ENCODE measurements around the gene DAD1.

DAD1 gene

DNA sequence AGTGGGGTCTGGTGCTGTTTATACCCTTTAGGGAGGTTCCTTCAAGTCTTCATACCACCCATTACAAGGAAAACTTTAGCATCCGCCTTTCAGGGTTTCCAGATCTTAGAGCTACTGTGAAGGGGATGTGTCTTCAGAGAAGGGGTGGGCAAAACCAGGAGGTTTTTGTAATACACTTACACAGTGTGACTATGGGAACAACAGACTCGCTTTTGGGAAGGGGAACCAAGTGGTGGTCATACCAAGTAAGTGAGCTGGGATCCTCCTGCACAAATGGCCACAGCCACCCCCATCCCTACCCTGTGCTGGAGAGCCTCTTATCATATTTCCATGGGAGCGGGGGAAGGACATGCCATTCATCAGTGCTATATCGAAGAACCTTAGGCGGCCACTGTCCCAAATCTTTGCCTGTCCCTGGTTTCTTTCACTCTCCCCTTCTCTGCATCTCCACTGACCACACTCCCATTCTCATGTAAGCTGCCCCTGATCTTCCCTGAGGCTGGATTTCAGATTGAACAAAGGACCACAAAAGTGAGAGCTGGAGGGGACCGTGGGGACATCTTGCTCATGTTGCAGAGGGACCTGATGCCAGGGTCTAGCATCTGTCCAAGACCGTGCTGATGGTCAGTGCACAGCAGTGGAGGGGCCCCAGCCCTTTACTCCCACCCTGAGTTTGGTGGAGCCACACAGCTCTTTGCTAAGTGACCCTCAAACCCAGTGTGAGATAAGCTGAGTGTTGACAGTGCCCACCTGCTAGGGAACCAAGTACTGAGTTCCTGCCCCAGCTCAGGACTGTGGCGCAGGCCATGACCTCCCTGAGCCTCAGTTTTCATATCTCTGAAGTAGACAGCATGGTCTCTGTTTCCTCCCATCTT, 51.4 kb downstream of the DAD1 start:
- Histone ChIP-seq H3K27ac (peak overlapping the region; percentile 46 to 53), H3K36me3 (no peaks in the 10 kb centered on the region), H3K4me1 (peaks cover 0 to 27% (median 22%) of the 10 kb centered on the region in 4 donors), H3K4me3 (no peak overlapping the region), H3K27me3 (no peaks in the 10 kb centered on the region), H3K9me3 (no peaks in the 10 kb centered on the region)
- intact Hi-C loops (cut with DNase I; ENCODE audit: low total_unique reads) = no loop called here
- no peak for DNase-seq
- TF ChIP-seq, protein P1, sequence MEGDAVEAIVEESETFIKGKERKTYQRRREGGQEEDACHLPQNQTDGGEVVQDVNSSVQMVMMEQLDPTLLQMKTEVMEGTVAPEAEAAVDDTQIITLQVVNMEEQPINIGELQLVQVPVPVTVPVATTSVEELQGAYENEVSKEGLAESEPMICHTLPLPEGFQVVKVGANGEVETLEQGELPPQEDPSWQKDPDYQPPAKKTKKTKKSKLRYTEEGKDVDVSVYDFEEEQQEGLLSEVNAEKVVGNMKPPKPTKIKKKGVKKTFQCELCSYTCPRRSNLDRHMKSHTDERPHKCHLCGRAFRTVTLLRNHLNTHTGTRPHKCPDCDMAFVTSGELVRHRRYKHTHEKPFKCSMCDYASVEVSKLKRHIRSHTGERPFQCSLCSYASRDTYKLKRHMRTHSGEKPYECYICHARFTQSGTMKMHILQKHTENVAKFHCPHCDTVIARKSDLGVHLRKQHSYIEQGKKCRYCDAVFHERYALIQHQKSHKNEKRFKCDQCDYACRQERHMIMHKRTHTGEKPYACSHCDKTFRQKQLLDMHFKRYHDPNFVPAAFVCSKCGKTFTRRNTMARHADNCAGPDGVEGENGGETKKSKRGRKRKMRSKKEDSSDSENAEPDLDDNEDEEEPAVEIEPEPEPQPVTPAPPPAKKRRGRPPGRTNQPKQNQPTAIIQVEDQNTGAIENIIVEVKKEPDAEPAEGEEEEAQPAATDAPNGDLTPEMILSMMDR (IDR thresholded peaks at IDR 0.05) = no peak

DNA sequence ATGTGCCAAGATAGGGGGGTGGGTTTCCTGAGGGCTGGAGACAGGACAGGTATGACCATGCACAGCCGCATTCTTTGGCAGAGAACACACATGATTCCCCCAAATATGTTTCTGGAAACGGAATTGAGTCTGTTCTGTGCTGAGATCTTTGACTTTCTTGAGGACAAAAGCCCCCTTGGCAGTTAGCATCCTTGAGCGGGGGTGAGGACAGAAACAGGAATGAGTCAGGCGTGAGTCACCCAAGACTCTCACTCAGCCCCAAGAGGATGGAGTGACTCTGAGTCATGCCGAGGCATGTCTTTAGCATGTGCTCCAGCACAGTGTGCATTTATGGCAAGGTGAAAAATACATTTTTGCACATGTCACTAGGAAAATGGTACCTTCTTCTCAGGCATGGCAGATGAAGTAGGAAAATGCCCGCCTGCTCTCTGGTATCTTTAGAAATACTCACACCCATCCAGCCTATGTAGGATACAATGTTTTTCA, 52.1 kb downstream of the DAD1 start:
- Histone ChIP-seq H3K9me3 (no peaks in the 10 kb centered on the region), H3K36me3 (no peaks in the 10 kb centered on the region), H3K4me3 (no peak overlapping the region), H3K4me1 (peaks cover 0 to 35% (median 25%) of the 10 kb centered on the region in 4 donors), H3K27ac (peak overlapping the region; percentile 46 to 53), H3K27me3 (no peaks in the 10 kb centered on the region)
- TF ChIP-seq, protein P1 (IDR thresholded peaks at IDR 0.05) = no peak
- intact Hi-C loops (cut with DNase I; ENCODE audit: low total_unique reads) = no loop called here
- DNase-seq = peak; percentile 87 to 88

- H3K27me3 ChIP-seq = no peaks in the 10 kb centered on the region
- peak overlapping the region; percentile 46 to 53 for H3K27ac ChIP-seq
- no peaks in the 10 kb centered on the region for H3K9me3 ChIP-seq
- no peaks in the 10 kb centered on the region for H3K36me3 ChIP-seq
- H3K4me3 ChIP-seq = no peak overlapping the region
- DNase-seq = no peak
- intact Hi-C loops (cut with DNase I; ENCODE audit: low total_unique reads) = no loop called here
- TF ChIP-seq, protein P1 (IDR thresholded peaks at IDR 0.05) = no peak
- H3K4me1 ChIP-seq = peaks cover 0 to 37% (median 25%) of the 10 kb centered on the region in 4 donors
Observed at GRCh38 chr14:22535916-22536315, 53.1 kb downstream of the DAD1 start.

DNA sequence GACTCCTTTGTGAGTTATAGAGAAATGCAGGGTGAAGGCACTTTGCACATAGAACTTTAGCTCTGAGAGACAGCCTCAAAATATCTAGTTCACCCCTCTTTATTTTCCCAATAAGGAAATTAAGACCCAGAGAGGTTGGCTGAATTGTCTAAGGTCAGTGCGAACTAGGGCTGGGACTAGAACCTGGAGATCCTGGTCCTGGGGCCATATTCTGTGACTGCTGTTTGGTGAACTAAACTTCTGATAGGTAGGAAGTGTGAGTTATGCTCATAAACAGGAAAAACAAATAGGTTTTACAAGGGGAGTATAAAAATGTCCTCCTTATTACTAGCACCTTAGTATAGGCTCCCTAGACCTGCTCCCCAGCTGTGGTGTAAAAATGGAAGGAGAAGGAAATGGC, 53.9 kb downstream of the DAD1 start:
- no peaks in the 10 kb centered on the region for H3K27me3 ChIP-seq
- intact Hi-C loops (cut with DNase I; ENCODE audit: low total_unique reads) = no loop called here
- TF ChIP-seq, protein P1 (IDR thresholded peaks at IDR 0.05) = no peak
- H3K36me3 ChIP-seq = no peaks in the 10 kb centered on the region
- H3K27ac ChIP-seq = no peak overlapping the region
- peaks cover 0 to 37% (median 25%) of the 10 kb centered on the region in 4 donors for H3K4me1 ChIP-seq
- DNase-seq = no peak
- H3K4me3 ChIP-seq = no peak overlapping the region
- no peaks in the 10 kb centered on the region for H3K9me3 ChIP-seq

DNA sequence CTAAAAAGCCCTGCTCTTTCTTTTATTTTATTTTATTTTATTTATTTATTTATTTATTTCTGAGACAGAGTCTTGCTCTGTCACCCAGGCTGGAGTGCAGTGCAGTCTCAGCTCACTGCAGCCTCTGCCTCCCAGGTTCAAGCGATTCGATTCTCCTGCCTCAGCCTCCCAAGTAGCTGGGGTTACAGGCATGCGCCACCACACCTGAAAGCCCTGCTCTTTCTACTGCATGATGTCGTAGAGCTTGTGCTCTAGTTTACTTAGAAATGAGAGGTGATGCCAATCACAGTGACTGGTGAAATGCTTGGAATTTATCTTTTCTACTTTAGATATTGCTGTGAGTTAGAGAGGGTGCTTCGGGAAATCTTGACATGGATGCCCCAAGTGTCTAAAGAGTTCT, 54.5 kb downstream of the DAD1 start:
- Histone ChIP-seq H3K36me3 (no peaks in the 10 kb centered on the region), H3K27ac (no peak overlapping the region), H3K4me3 (no peak overlapping the region), H3K27me3 (no peaks in the 10 kb centered on the region), H3K4me1 (peaks cover 0 to 37% (median 25%) of the 10 kb centered on the region in 4 donors), H3K9me3 (no peaks in the 10 kb centered on the region)
- intact Hi-C loops (cut with DNase I; ENCODE audit: low total_unique reads) = no loop called here
- no peak for DNase-seq
- TF ChIP-seq, protein P1 (IDR thresholded peaks at IDR 0.05) = no peak
